GM12865 (cell line): ENCODE results near the gene ERC2.

Experiments
- DNase-seq: peaks from one replicate; pipeline ENCODE4 v3.0.0; 2010; ENCODE audit warnings: low read depth
- H3K4me3 ChIP-seq: 2 replicates; pipeline ENCODE4 v1.5.1; 2011; ENCODE audit warnings: mild to moderate bottlenecking, low read depth, low read length, control low read depth
- TF ChIP-seq, protein P1 (sequence below): IDR thresholded peaks from 2 replicates; pipeline ENCODE4 v1.5.1; 2011; ENCODE audit warnings: low read length, control low read depth, low read depth, inconsistent platforms; ENCODE audit not compliant: insufficient read depth; ENCODE audit errors: missing control alignments

ERC2 gene

GRCh38 chr3:55882006-55882405 is 586.3 kb downstream of the ERC2 start:
- H3K4me3 ChIP-seq, result no peak overlapping the region
- no peak for DNase-seq
- TF ChIP-seq, protein P1, sequence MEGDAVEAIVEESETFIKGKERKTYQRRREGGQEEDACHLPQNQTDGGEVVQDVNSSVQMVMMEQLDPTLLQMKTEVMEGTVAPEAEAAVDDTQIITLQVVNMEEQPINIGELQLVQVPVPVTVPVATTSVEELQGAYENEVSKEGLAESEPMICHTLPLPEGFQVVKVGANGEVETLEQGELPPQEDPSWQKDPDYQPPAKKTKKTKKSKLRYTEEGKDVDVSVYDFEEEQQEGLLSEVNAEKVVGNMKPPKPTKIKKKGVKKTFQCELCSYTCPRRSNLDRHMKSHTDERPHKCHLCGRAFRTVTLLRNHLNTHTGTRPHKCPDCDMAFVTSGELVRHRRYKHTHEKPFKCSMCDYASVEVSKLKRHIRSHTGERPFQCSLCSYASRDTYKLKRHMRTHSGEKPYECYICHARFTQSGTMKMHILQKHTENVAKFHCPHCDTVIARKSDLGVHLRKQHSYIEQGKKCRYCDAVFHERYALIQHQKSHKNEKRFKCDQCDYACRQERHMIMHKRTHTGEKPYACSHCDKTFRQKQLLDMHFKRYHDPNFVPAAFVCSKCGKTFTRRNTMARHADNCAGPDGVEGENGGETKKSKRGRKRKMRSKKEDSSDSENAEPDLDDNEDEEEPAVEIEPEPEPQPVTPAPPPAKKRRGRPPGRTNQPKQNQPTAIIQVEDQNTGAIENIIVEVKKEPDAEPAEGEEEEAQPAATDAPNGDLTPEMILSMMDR, result no peak

DNA sequence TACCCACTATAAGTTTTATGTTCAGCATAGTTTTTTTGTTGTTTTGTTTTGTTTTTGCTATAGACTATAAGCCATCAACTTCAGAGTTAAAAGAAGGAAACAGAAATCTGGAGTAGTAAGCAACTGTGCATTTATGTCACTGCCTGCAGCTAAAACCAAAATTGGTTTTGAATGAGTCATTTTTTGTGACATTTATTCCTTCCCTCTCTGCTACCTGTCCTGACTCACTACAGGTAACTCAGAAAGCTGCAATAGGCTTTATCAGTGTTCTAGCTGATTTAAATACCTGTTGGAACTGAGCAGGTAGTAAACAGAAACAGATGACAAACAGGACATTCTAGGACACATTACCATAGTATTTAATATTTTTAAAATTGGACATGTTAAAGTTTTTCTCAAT is 587.9 kb downstream of the ERC2 start:
- H3K4me3 ChIP-seq, result no peak overlapping the region
- no peak for DNase-seq
- TF ChIP-seq, protein P1, result no peak

DNA sequence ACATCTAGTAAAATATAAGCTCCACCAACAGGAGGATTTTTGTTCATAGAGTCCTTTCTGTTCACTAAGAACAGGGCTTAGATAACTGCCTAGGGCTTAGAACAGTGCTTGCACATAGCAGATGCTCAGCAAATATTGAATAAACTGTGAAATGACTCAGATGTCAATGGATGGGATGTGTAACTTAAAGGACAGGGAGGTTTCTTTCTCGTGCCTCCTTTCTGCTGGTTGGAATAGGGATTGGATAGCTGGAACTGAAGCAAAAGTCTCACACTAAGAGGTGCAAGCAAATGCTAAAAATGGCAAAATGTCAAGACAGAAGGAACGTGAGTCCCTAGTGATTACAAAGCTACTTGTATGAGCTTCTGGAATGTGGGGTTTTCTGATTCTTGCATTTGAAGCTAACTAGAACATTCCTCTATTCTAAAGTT is 588.4 kb downstream of the ERC2 start:
- TF ChIP-seq, protein P1, result no peak
- DNase-seq, result no peak
- H3K4me3 ChIP-seq, result no peak overlapping the region

GRCh38 chr3:55877703-55878102 is 590.6 kb downstream of the ERC2 start:
- TF ChIP-seq, protein P1, result no peak
- DNase-seq, result no peak
- H3K4me3 ChIP-seq, result no peak overlapping the region

- no peak overlapping the region for H3K4me3 ChIP-seq
- TF ChIP-seq, protein P1, result no peak
- DNase-seq, result no peak
Observed at GRCh38 chr3:55876560-55876959, 591.7 kb downstream of the ERC2 start.

DNA sequence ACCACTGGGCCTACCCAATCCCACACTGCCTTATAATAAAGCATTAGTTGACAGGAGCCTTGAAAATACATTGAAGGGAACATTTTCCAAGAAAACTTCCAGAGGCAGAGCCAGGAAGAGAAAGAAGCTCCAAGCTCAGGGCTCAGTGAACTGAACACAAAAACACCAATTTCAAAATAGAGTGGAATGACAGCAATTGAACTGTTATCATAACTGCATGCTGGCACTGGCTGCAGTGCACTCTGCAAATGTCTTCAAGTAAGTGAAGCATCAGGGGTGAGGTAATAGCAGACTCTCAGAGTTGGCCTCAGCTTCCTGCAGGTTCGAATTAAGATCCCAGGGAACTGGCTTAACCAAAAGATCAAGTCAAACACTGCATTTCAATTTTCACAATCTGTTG is 593.2 kb downstream of the ERC2 start:
- TF ChIP-seq, protein P1, result no peak
- H3K4me3 ChIP-seq, result no peak overlapping the region
- DNase-seq, result no peak

DNA sequence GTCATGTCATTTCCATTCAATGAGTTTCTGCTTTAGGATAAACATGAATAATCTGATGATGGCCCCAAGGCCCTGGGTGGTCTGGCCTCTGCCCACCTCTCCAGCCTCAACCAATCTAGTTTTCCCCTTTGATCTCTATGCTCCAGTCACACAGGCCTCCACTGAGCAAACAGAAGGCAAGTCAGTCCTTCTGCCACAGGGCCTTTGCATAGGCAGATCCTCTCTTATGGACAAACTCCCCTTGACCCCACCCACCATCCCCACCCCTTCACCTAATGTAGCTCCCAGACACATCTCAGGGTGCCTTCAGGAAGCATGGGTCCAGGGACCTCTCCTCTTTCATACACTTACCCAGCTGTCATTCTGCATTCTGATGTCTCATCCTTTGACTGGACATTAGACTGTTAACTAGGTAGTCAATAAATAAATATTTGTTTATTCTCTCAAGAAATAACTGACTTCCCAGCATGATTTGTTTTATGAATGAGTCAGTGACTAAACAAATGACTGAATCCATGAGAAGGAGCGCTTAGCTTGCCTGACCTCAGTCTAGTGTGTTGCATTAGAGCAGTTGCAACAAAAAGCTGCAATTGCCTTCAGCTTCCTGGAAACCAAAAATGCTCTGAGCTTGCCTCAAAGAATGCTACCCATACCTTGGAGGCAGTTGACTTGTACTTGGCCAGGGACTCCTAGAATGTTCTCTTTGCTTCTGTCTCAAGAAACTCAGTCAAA is 594.6 kb downstream of the ERC2 start:
- H3K4me3 ChIP-seq, result no peak overlapping the region
- no peak for DNase-seq
- TF ChIP-seq, protein P1, result no peak
